SK-N-SH treated with all-trans-retinoic acid at 6 μM for 48 hours (cell line): ENCODE measurements around the gene YIPF7.

Experiments
- ATAC-seq: fragments of 200-7000 bp; cut with Tn5 transposase; 3 replicates; pipeline ENCODE4 v1.9.1; 2020; ENCODE audit warnings: mild to moderate bottlenecking, moderate library complexity
- ARNTL ChIP-seq: fragments of 450-650 bp; formaldehyde crosslinking; IDR thresholded peaks from 2 replicates; pipeline ENCODE4 v1.5.0; 2020; ENCODE audit warnings: low read depth, mild to moderate bottlenecking, moderate library complexity, borderline replicate concordance
- CREB5 ChIP-seq: fragments of 250-450 bp; sonication (Bioruptor Pico); IDR thresholded peaks from 2 replicates; pipeline ENCODE4 v1.5.1; 2020; ENCODE audit warnings: low read depth, mild to moderate bottlenecking, moderate library complexity
- CSDC2 ChIP-seq: fragments of 250-450 bp; sonication (Bioruptor Pico); IDR thresholded peaks from 2 replicates; pipeline ENCODE4 v1.5.0; 2020; ENCODE audit warnings: mild to moderate bottlenecking, moderate library complexity
- ESRRG ChIP-seq: fragments of 250-450 bp; sonication (Bioruptor Pico); IDR thresholded peaks from 2 replicates; pipeline ENCODE4 v1.6.1; 2021; ENCODE audit warnings: mild to moderate bottlenecking
- GLIS3 ChIP-seq: fragments of 250-450 bp; sonication (Bioruptor Pico); IDR thresholded peaks from 2 replicates; pipeline ENCODE4 v1.5.0; 2020; ENCODE audit warnings: mild to moderate bottlenecking, moderate library complexity
- ISL1 ChIP-seq: fragments of 250-450 bp; sonication (Bioruptor Pico); IDR thresholded peaks from 2 replicates; pipeline ENCODE4 v2.1.2; 2022; ENCODE audit warnings: mild to moderate bottlenecking, moderate library complexity
- PATZ1 ChIP-seq: fragments of 250-450 bp; sonication (Bioruptor Pico); IDR thresholded peaks from 2 replicates; pipeline ENCODE4 v1.8.0; 2020; ENCODE audit warnings: mild to moderate bottlenecking, moderate library complexity, borderline replicate concordance
- PPARA ChIP-seq: fragments of 250-450 bp; sonication (Bioruptor Pico); IDR thresholded peaks from 2 replicates; pipeline ENCODE4 v1.5.0; 2020; ENCODE audit warnings: mild to moderate bottlenecking, borderline replicate concordance
- RARB ChIP-seq: fragments of 250-450 bp; sonication (Bioruptor Pico); IDR thresholded peaks from 2 replicates; pipeline ENCODE4 v1.8.0; 2021; ENCODE audit warnings: mild to moderate bottlenecking, moderate library complexity
- SNAI2 ChIP-seq: fragments of 250-450 bp; sonication (Bioruptor Pico); IDR thresholded peaks from 2 replicates; pipeline ENCODE4 v1.5.0; 2020; ENCODE audit warnings: mild to moderate bottlenecking, moderate library complexity
- TCF4 ChIP-seq: fragments of 250-450 bp; sonication (Bioruptor Pico); IDR thresholded peaks from 2 replicates; pipeline ENCODE4 v1.8.0; 2021; ENCODE audit warnings: mild to moderate bottlenecking, moderate library complexity, borderline replicate concordance
- TOX ChIP-seq: fragments of 250-450 bp; sonication (Bioruptor Pico); IDR thresholded peaks from 2 replicates; pipeline ENCODE4 v1.8.0; 2021; ENCODE audit warnings: mild to moderate bottlenecking, moderate library complexity, borderline replicate concordance
- TSHZ2 ChIP-seq: fragments of 250-450 bp; sonication (Bioruptor Pico); IDR thresholded peaks from 2 replicates; pipeline ENCODE4 v1.5.0; 2020; ENCODE audit warnings: mild to moderate bottlenecking, moderate library complexity
- ZFP30 ChIP-seq: fragments of 450-650 bp; formaldehyde crosslinking; IDR thresholded peaks from 2 replicates; pipeline ENCODE4 v1.5.0; 2022; ENCODE audit warnings: mild to moderate bottlenecking, moderate library complexity
- ZNF565 ChIP-seq: fragments of 450-650 bp; formaldehyde crosslinking; conservative IDR thresholded peaks from 2 replicates; pipeline ENCODE4 v1.5.0; 2020; ENCODE audit warnings: low read depth, mild to moderate bottlenecking, moderate library complexity
- ZNF8 ChIP-seq: fragments of 450-650 bp; formaldehyde crosslinking; IDR thresholded peaks from 2 replicates; pipeline ENCODE4 v1.5.0; 2020; ENCODE audit warnings: mild to moderate bottlenecking, moderate library complexity
- TF ChIP-seq, protein P1 (sequence below): fragments of 250-450 bp; sonication (Bioruptor Pico); IDR thresholded peaks from 2 replicates; pipeline ENCODE4 v1.5.1; 2021; ENCODE audit warnings: mild to moderate bottlenecking, moderate library complexity
- TF ChIP-seq, protein P2 (sequence below): fragments of 250-450 bp; sonication (Bioruptor Pico); IDR thresholded peaks from 2 replicates; pipeline ENCODE4 v1.8.0; 2021; ENCODE audit warnings: low read depth, mild to moderate bottlenecking, moderate library complexity, borderline replicate concordance

The YIPF7 gene

DNA sequence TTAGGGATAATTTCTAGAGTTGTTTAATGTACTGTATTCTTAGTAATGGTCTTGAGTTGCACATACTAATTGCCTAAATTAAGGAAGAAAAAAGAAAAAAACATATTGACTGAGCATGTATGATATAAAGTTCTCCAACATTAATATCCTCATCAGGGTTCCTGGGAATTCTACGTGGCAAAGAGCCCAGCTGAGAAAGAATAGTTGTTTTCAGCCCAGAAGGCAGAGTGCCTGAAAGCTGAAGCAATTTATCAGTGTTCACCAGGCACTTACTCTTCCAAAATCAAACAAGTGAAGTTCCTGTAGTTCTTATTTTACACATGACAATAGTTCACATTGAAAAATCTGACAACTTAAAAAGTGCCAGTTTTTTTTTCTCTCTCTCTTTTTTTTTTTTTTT lies 27.7 kb downstream of the YIPF7 start:
- TF ChIP-seq CSDC2 (CRISPR knock-in tag), result no peak
- TF ChIP-seq, protein P1, sequence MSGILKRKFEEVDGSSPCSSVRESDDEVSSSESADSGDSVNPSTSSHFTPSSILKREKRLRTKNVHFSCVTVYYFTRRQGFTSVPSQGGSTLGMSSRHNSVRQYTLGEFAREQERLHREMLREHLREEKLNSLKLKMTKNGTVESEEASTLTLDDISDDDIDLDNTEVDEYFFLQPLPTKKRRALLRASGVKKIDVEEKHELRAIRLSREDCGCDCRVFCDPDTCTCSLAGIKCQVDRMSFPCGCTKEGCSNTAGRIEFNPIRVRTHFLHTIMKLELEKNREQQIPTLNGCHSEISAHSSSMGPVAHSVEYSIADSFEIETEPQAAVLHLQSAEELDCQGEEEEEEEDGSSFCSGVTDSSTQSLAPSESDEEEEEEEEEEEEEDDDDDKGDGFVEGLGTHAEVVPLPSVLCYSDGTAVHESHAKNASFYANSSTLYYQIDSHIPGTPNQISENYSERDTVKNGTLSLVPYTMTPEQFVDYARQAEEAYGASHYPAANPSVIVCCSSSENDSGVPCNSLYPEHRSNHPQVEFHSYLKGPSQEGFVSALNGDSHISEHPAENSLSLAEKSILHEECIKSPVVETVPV (CRISPR knock-in tag), result no peak
- TF ChIP-seq SNAI2 (CRISPR knock-in tag), result no peak
- no peak for TF ChIP-seq PATZ1
- TF ChIP-seq ARNTL (CRISPR knock-in tag), result no peak
- no peak for TF ChIP-seq ESRRG (CRISPR knock-in tag)
- TF ChIP-seq, protein P2, sequence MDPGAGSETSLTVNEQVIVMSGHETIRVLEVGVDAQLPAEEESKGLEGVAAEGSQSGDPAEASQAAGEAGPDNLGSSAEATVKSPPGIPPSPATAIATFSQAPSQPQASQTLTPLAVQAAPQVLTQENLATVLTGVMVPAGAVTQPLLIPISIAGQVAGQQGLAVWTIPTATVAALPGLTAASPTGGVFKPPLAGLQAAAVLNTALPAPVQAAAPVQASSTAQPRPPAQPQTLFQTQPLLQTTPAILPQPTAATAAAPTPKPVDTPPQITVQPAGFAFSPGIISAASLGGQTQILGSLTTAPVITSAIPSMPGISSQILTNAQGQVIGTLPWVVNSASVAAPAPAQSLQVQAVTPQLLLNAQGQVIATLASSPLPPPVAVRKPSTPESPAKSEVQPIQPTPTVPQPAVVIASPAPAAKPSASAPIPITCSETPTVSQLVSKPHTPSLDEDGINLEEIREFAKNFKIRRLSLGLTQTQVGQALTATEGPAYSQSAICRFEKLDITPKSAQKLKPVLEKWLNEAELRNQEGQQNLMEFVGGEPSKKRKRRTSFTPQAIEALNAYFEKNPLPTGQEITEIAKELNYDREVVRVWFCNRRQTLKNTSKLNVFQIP (CRISPR knock-in tag), result no peak
- no peak for TF ChIP-seq PPARA (CRISPR knock-in tag)
- TF ChIP-seq RARB (CRISPR knock-in tag), result no peak
- no peak for TF ChIP-seq GLIS3
- TF ChIP-seq ZNF565 (CRISPR knock-in tag), result no peak
- TF ChIP-seq CREB5 (CRISPR knock-in tag), result no peak
- no peak for ATAC-seq

DNA sequence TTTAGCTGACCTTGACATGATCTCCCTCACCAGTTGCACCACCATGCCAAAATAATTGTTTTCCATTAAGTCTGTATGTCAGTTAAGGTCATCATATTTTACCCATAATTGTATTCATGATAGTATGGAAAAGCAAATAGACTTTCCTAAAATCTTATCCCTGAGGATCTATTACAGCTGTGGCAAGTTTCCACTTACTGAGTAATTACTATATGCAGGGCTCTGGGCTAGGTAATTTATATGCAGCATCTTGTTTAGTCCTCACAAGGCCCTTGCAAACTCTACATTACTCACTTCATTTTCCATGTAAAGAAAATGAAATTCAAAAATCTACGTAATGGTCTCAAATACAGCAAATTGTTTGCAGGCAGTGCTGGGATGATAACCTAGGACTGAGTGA lies 34.8 kb downstream of the YIPF7 start:
- no peak for ATAC-seq
- TF ChIP-seq ISL1 (CRISPR knock-in tag) (no peak), ZFP30 (CRISPR knock-in tag) (no peak), ZNF8 (CRISPR knock-in tag) (no peak), ESRRG (CRISPR knock-in tag) (no peak), TCF4 (CRISPR knock-in tag) (no peak), TSHZ2 (CRISPR knock-in tag) (no peak), TOX (CRISPR knock-in tag) (no peak), RARB (CRISPR knock-in tag) (no peak), PATZ1 (no peak), ARNTL (CRISPR knock-in tag) (no peak)
- TF ChIP-seq, protein P1 (CRISPR knock-in tag), result no peak
